H9 (cell line): ENCODE data around the gene CRIP2. TPM values are rescaled to one million over a fixed set of nuclear protein-coding genes. Genes with fewer than 3 reads are reported as not detected.

ENCODE experiments used
- DNase-seq: peaks from one replicate; pipeline ENCODE4 v3.0.0-alpha.2; 2017
- H2AFZ ChIP-seq: one replicate; pipeline ENCODE4 v1.6.1; 2013; ENCODE audit warnings: mild to moderate bottlenecking, low read length, control low read depth, moderate library complexity
- H2AK5ac ChIP-seq: 2 replicates; pipeline ENCODE4 v1.6.1; 2013; ENCODE audit warnings: low read length, control low read depth, mixed read lengths; ENCODE audit not compliant: insufficient read length
- H2BK120ac ChIP-seq: one replicate; pipeline ENCODE4 v1.6.1; 2013; ENCODE audit warnings: low read depth, mild to moderate bottlenecking, low read length, control low read depth, inconsistent platforms; ENCODE audit not compliant: poor library complexity, severe bottlenecking
- H2BK12ac ChIP-seq: 2 replicates; pipeline ENCODE4 v1.6.1; 2013; ENCODE audit warnings: low read length, control low read depth, mixed read lengths, low read depth; ENCODE audit not compliant: insufficient read length
- H2BK15ac ChIP-seq: 2 replicates; pipeline ENCODE4 v1.6.1; 2013; ENCODE audit warnings: low read depth, low read length, control low read depth
- H2BK20ac ChIP-seq: one replicate; pipeline ENCODE4 v1.6.1; 2013; ENCODE audit warnings: low read depth, mild to moderate bottlenecking, low read length, control low read depth, inconsistent platforms; ENCODE audit not compliant: poor library complexity, severe bottlenecking
- H2BK5ac ChIP-seq: 2 replicates; pipeline ENCODE4 v1.6.1; 2013; ENCODE audit warnings: low read length, control low read depth, mixed read lengths; ENCODE audit not compliant: insufficient read length
- H3K14ac ChIP-seq: 2 replicates; pipeline ENCODE4 v1.6.1; 2013; ENCODE audit warnings: low read length, control low read depth; ENCODE audit not compliant: insufficient read depth
- H3K18ac ChIP-seq: 2 replicates; pipeline ENCODE4 v1.6.1; 2013; ENCODE audit warnings: low read depth, mild to moderate bottlenecking, mixed read lengths, low read length, control low read depth; ENCODE audit not compliant: insufficient read length
- H3K23ac ChIP-seq: 2 replicates; pipeline ENCODE4 v1.6.1; 2013; ENCODE audit warnings: low read length, control low read depth, mixed read lengths, low read depth; ENCODE audit not compliant: insufficient read length
- H3K23me2 ChIP-seq: 2 replicates; pipeline ENCODE4 v1.6.1; 2013; ENCODE audit warnings: low read depth, mild to moderate bottlenecking, mixed read lengths, low read length, control low read depth; ENCODE audit not compliant: insufficient read length, poor library complexity, severe bottlenecking
- H3K27ac ChIP-seq: 2 replicates; pipeline ENCODE4 v1.5.1; 2013; ENCODE audit warnings: low read length, control low read depth, mixed read lengths, low read depth; ENCODE audit not compliant: insufficient read length
- H3K27me3 ChIP-seq: 2 replicates; pipeline ENCODE4 v1.6.1; 2013; ENCODE audit warnings: low read length, control low read depth, inconsistent platforms; ENCODE audit not compliant: insufficient read depth
- H3K4ac ChIP-seq: 2 replicates; pipeline ENCODE4 v1.6.1; 2013; ENCODE audit warnings: low read depth, mild to moderate bottlenecking, control low read depth, inconsistent platforms, low read length, moderate library complexity
- H3K4me1 ChIP-seq: 2 replicates; pipeline ENCODE4 v1.6.1; 2013; ENCODE audit warnings: low read length, control low read depth, inconsistent platforms; ENCODE audit not compliant: insufficient read depth
- H3K4me2 ChIP-seq: 2 replicates; pipeline ENCODE4 v1.6.1; 2013; ENCODE audit warnings: low read length, control low read depth, mixed read lengths; ENCODE audit not compliant: insufficient read length, insufficient read depth
- H3K56ac ChIP-seq: 2 replicates; pipeline ENCODE4 v1.6.1; 2013; ENCODE audit warnings: low read depth, mild to moderate bottlenecking, mixed read lengths, low read length, control low read depth; ENCODE audit not compliant: insufficient read length
- H3K79me1 ChIP-seq: 2 replicates; pipeline ENCODE4 v1.6.1; 2013; ENCODE audit warnings: low read depth, mild to moderate bottlenecking, moderate library complexity, low read length, control low read depth, inconsistent platforms; ENCODE audit not compliant: insufficient read depth, poor library complexity, severe bottlenecking
- H3K79me2 ChIP-seq: 2 replicates; pipeline ENCODE4 v1.6.1; 2013; ENCODE audit warnings: low read length, control low read depth, inconsistent platforms; ENCODE audit not compliant: insufficient read depth
- H3K9ac ChIP-seq: 2 replicates; pipeline ENCODE4 v1.6.1; 2013; ENCODE audit warnings: low read length, control low read depth, mixed read lengths; ENCODE audit not compliant: insufficient read length; ENCODE audit errors: extremely low read depth
- H3K9me3 ChIP-seq: one replicate; pipeline ENCODE4 v1.6.1; 2013; ENCODE audit warnings: low read depth, low read length, inconsistent platforms; ENCODE audit not compliant: control insufficient read depth
- H3T11ph ChIP-seq: one replicate; pipeline ENCODE4 v1.6.1; 2013; ENCODE audit warnings: mild to moderate bottlenecking, low read length, control low read depth, inconsistent platforms
- H4K20me1 ChIP-seq: one replicate; pipeline ENCODE4 v1.6.1; 2013; ENCODE audit not compliant: control insufficient read depth, insufficient read length, insufficient read depth
- H4K5ac ChIP-seq: 2 replicates; pipeline ENCODE4 v1.6.1; 2013; ENCODE audit warnings: low read depth, mild to moderate bottlenecking, mixed read lengths, low read length, control low read depth; ENCODE audit not compliant: insufficient read length
- H4K8ac ChIP-seq: replicated peaks from 2 replicates; pipeline ENCODE4 v1.6.1; 2013; ENCODE audit warnings: low read length, control low read depth, mixed read lengths, low read depth; ENCODE audit not compliant: insufficient read length
- H4K91ac ChIP-seq: 2 replicates; pipeline ENCODE4 v1.6.1; 2013; ENCODE audit warnings: low read depth, mild to moderate bottlenecking, moderate library complexity, mixed read lengths, low read length, control low read depth; ENCODE audit not compliant: insufficient read length
- H3K27ac Mint-ChIP-seq, 3 experiments: 2 replicates in 2 of 3; 3 replicates in 1 of 3; pipeline ENCODE4 v1.8.0; 2020 to 2021; ENCODE audit warnings: mixed read lengths in 3 of 3, mild to moderate bottlenecking in 1 of 3, moderate library complexity in 1 of 3
- H3K27me3 Mint-ChIP-seq: 2 replicates; pipeline ENCODE4 v1.8.0; 2021; ENCODE audit warnings: low read depth, mild to moderate bottlenecking, moderate library complexity, mixed read lengths
- H3K36me3 Mint-ChIP-seq, 3 experiments: 2 replicates in 2 of 3; 3 replicates in 1 of 3; pipeline ENCODE4 v1.8.0; 2020 to 2021; ENCODE audit warnings: low read depth in 3 of 3, mixed read lengths in 3 of 3; ENCODE audit not compliant: insufficient read depth in 1 of 3
- H3K4me1 Mint-ChIP-seq, 2 experiments: 2 replicates each; pipeline ENCODE4 v1.8.0; 2020; ENCODE audit warnings: mixed read lengths in 2 of 2
- H3K4me3 Mint-ChIP-seq, 2 experiments: 2 replicates in 1 of 2; 3 replicates in 1 of 2; pipeline ENCODE4 v1.8.0; 2020 to 2021; ENCODE audit warnings: mild to moderate bottlenecking in 2 of 2, mixed read lengths in 2 of 2, moderate library complexity in 1 of 2
- H3K9me3 Mint-ChIP-seq, 2 experiments: 2 replicates in 1 of 2; 3 replicates in 1 of 2; pipeline ENCODE4 v1.8.0; 2020; ENCODE audit warnings: mild to moderate bottlenecking in 2 of 2, mixed read lengths in 2 of 2, moderate library complexity in 1 of 2
- CTCF ChIP-seq: fragments of 200-600 bp; sonication (generic); conservative IDR thresholded peaks from 3 replicates; pipeline ENCODE4 v1.8.0; 2021; ENCODE audit warnings: antibody characterized with exemption, mild to moderate bottlenecking
- WGBS: extraction: QIAGEN DNeasy Blood & Tissue Kit; methylation state at CpG from one replicate; pipeline ENCODE4 v1.1.7; 2013; ENCODE audit warnings: missing lambda C conversion rate, low lambda C conversion rate, mixed read lengths; ENCODE audit not compliant: insufficient read length; ENCODE audit errors: extremely low coverage; 5-methylcytosine and 5-hydroxymethylcytosine counted together
- total RNA-seq: library from RNA; stranded (reverse); gene quantifications from 2 replicates; pipeline ENCODE4 v1.2.1, GENCODE V29; 2021

Gene CRIP2
- total RNA-seq, 1 experiment from 2014 or later = 5.7 TPM

GRCh38 chr14:105460116-105460515 is 14.5 kb upstream of the CRIP2 start:
- WGBS = no CpG with 5 or more reads among the region's 17 CpGs
- H2BK15ac ChIP-seq = no peak overlapping the region
- no peak overlapping the region for H2AFZ ChIP-seq
- no peak overlapping the region for H4K5ac ChIP-seq
- no peaks in the 10 kb centered on the region for H3K9me3 ChIP-seq
- H2BK120ac ChIP-seq = no peak overlapping the region
- no peak overlapping the region for H2BK5ac ChIP-seq
- Mint-ChIP-seq H3K9me3 (no peaks in the 10 kb centered on the region; a peak in 1 of 5 replicates), H3K27ac (no peak overlapping the region), H3K4me1 (0 out of 4 replicates have a peak, but pooled peaks cover 0 to 4% of the 10 kb centered on the region in 2 experiments), H3K4me3 (no peak overlapping the region), H3K27me3 (no peaks in the 10 kb centered on the region), H3K36me3 (peaks cover 20 to 46% (median 41%) of the 10 kb centered on the region in 3 experiments; a peak in 6 of 7 replicates)
- TF ChIP-seq CTCF = no peak
- H2BK12ac ChIP-seq = no peak overlapping the region
- H4K20me1 ChIP-seq = no peaks in the 10 kb centered on the region
- H3K9ac ChIP-seq = no peak overlapping the region
- no peak overlapping the region for H4K8ac ChIP-seq
- no peak overlapping the region for H3K56ac ChIP-seq
- no peak overlapping the region for H3K23ac ChIP-seq
- H3K27ac ChIP-seq = no peak overlapping the region
- H3K79me1 ChIP-seq = no peaks in the 10 kb centered on the region
- no peaks in the 10 kb centered on the region for H3K4me1 ChIP-seq
- DNase-seq = no peak
- H3K23me2 ChIP-seq = no peaks in the 10 kb centered on the region
- no peak overlapping the region for H4K91ac ChIP-seq
- H3K4me2 ChIP-seq = no peak overlapping the region
- H3K18ac ChIP-seq = no peak overlapping the region
- no peaks in the 10 kb centered on the region for H3K79me2 ChIP-seq
- no peak overlapping the region for H3T11ph ChIP-seq
- no peak overlapping the region for H3K4ac ChIP-seq
- no peaks in the 10 kb centered on the region for H3K27me3 ChIP-seq
- H2BK20ac ChIP-seq = no peak overlapping the region
- H3K14ac ChIP-seq = no peak overlapping the region
- H2AK5ac ChIP-seq = no peak overlapping the region
